Mesothelial cell of epicardium (in vitro differentiated cells): ENCODE data around the gene CDH4. TPM values are rescaled to one million over a fixed set of nuclear protein-coding genes. Genes with fewer than 3 reads are reported as not detected.
A peak's percentile ranks its signal among the peaks of the same experiment; 100 is the strongest.

Experiments
- DNase-seq, 2 experiments: peaks; one replicate each; pipeline ENCODE4 v3.0.0; 2021; ENCODE audit warnings: low spot score in 2 of 2; ENCODE audit not compliant: unreplicated experiment in 2 of 2
- H3K27ac Mint-ChIP-seq: 2 replicates; pipeline ENCODE4 v1.8.0; 2021; ENCODE audit warnings: mixed read lengths
- H3K27me3 Mint-ChIP-seq: 2 replicates; pipeline ENCODE4 v1.8.0; 2021; ENCODE audit warnings: low read depth, mixed read lengths
- H3K36me3 Mint-ChIP-seq: 2 replicates; pipeline ENCODE4 v1.8.0; 2021; ENCODE audit warnings: mixed read lengths
- H3K4me1 Mint-ChIP-seq: 2 replicates; pipeline ENCODE4 v1.8.0; 2021; ENCODE audit warnings: mixed read lengths
- H3K4me3 Mint-ChIP-seq: 2 replicates; pipeline ENCODE4 v1.8.0; 2021; ENCODE audit warnings: mild to moderate bottlenecking, moderate library complexity, mixed read lengths
- H3K9me3 Mint-ChIP-seq: 2 replicates; pipeline ENCODE4 v1.8.0; 2021; ENCODE audit warnings: mixed read lengths
- CTCF ChIP-seq: fragments of 200-600 bp; sonication (generic); IDR thresholded peaks from one replicate; pipeline ENCODE4 v1.5.0; 2021; ENCODE audit warnings: antibody characterized with exemption; ENCODE audit not compliant: unreplicated experiment
- total RNA-seq: library from RNA; stranded (reverse); gene quantifications from 3 replicates; pipeline ENCODE4 v1.2.1, GENCODE V29; 2021

The CDH4 gene
- total RNA-seq, 1 donor from 2014 or later: 1.1 TPM

GRCh38 chr20:61891476-61891875, 639.4 kb downstream of the CDH4 start:
- Mint-ChIP-seq H3K4me3 (no peak overlapping the region), H3K9me3 (peaks cover 24% of the 10 kb centered on the region), H3K27me3 (peaks cover 28% of the 10 kb centered on the region)

GRCh38 chr20:61891916-61892649, 640.0 kb downstream of the CDH4 start:
- peaks cover 29% of the 10 kb centered on the region for H3K27me3 Mint-ChIP-seq
- H3K27ac Mint-ChIP-seq: no peak overlapping the region
- no peak for DNase-seq
- no peak for TF ChIP-seq CTCF
- H3K36me3 Mint-ChIP-seq: no peaks in the 10 kb centered on the region
- no peak overlapping the region for H3K4me3 Mint-ChIP-seq
- no peaks in the 10 kb centered on the region for H3K4me1 Mint-ChIP-seq
- H3K9me3 Mint-ChIP-seq: peaks cover 24% of the 10 kb centered on the region

More at GRCh38 chr20:61891476-61891875, 639.4 kb downstream of the CDH4 start:
- H3K4me1 Mint-ChIP-seq: no peaks in the 10 kb centered on the region
- DNase-seq: no peak
- no peaks in the 10 kb centered on the region for H3K36me3 Mint-ChIP-seq
- TF ChIP-seq CTCF: no peak
- H3K27ac Mint-ChIP-seq: no peak overlapping the region

- Mint-ChIP-seq H3K27me3 (peaks cover 41% of the 10 kb centered on the region), H3K36me3 (no peaks in the 10 kb centered on the region), H3K4me3 (no peak overlapping the region), H3K9me3 (peaks cover 15% of the 10 kb centered on the region), H3K4me1 (no peaks in the 10 kb centered on the region), H3K27ac (no peak overlapping the region)
- no peak for TF ChIP-seq CTCF
- DNase-seq: no peak
Measured at GRCh38 chr20:61895016-61895415, 643.0 kb downstream of the CDH4 start.

GRCh38 chr20:61895686-61896057, 643.6 kb downstream of the CDH4 start:
- Mint-ChIP-seq H3K27me3 (peaks cover 40% of the 10 kb centered on the region), H3K9me3 (peaks cover 9% of the 10 kb centered on the region), H3K4me3 (no peak overlapping the region), H3K27ac (no peak overlapping the region), H3K4me1 (no peaks in the 10 kb centered on the region), H3K36me3 (no peaks in the 10 kb centered on the region)
- TF ChIP-seq CTCF: no peak
- DNase-seq: no peak

- Mint-ChIP-seq H3K4me1 (no peaks in the 10 kb centered on the region), H3K9me3 (peaks cover 6% of the 10 kb centered on the region), H3K36me3 (no peaks in the 10 kb centered on the region), H3K4me3 (no peak overlapping the region), H3K27ac (no peak overlapping the region), H3K27me3 (peaks cover 40% of the 10 kb centered on the region)
- peak; percentile 51 to 62 for DNase-seq
- peak; percentile 81 for TF ChIP-seq CTCF
Measured at GRCh38 chr20:61896058-61896961, 644.2 kb downstream of the CDH4 start.
